Measurements from ENCODE around the gene RPS6KA3. TPM values are rescaled to one million over a fixed set of nuclear protein-coding genes. Genes with fewer than 3 reads are reported as not detected.
A peak's percentile ranks its signal among the peaks of the same experiment; 100 is the strongest.

The RPS6KA3 gene
- total RNA-seq, 4 donors from 2014 or later: 41.1 to 56.7 (median 50.7) TPM

DNA sequence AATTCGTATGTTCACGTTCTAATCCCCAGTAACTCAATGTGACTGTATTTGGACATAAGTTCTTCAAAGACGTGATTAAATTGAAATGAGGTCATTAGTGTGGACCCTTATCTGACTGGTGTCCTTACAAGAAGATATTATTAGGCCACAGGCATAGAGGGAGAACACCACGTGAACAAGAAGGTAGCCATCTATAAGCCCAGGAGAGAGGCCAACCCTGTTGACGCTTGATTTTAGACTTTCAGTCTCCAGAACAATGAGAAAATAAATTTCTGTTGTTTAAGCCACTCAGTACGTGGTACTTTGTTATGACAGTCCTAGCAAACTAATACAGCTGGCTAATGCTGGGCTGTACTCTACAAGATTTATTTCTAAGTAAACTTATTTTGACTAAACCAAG, 123.6 kb downstream of the RPS6KA3 start:
- no peak for DNase-seq
- H3K4me1 ChIP-seq: peaks cover 0 to 13% (median 1%) of the 10 kb centered on the region in 4 donors
- no peaks in the 10 kb centered on the region for H3K27me3 ChIP-seq
- H3K9me3 ChIP-seq: no peaks in the 10 kb centered on the region
- peak overlapping the region in 1 of 4 donors; percentile 88 for H3K27ac ChIP-seq
- TF ChIP-seq POLR2A (IDR thresholded peaks at IDR 0.05) (no peak), CTCF (IDR thresholded peaks at IDR 0.05) (no peak)
- no peak overlapping the region for H3K4me3 ChIP-seq
- H3K36me3 ChIP-seq: no peaks in the 10 kb centered on the region

DNA sequence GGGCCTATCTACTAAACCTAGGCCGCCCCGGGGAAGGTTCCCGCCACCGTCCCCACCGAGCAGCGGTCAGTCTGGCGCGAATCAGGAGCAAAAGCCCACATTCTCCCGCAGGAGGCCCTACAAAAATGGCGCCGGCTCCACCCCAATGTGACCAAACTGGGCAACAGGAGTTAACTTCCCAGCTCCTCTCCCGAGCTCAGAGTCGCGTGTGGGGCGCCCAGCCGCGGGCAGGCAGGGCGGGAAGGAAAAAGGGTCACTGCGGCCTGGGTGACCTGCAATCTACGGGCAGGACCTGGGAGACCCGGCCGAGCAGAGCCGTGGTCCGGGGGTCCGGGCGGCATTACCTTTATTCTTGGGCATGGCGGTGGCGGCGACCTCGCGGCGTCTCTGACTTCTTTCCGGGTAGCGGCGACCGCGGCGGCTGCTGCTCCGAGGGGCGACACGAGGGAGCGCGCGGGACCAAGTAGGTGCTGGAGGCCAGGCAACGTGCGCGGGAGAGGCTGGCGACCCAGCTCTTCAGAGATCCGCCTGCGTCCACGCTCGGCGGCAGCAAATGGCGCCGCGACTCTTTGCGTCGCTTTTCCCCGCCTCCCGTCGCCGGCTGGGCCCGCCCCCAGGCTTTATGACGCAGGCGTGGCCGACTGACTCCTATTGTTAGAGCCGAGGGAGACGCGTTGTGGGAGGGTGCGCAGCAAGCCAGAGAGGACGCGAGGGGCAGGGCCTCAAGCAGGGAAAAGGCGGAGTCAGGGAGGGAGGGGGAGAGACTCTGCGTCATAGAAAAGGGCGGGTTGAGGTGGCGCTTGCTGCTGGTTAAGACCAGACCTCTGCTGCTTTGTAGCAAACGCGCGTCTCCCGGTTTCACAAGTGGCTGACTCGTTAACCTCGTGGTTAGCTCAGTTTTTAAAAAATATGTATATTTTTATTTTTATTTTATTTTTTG, 125.2 kb downstream of the RPS6KA3 start, which contains the start of gene EIF1AX:
TSS of gene EIF1AX (minus strand) at position 558 of the 940 bp plus-strand sequence. CDS start at position 360, 198 bp downstream.
- no peaks in the 10 kb centered on the region for H3K9me3 ChIP-seq
- peak within 1 kb of the TSS; percentile 70 to 88 (median 76) for H3K4me3 ChIP-seq
- H3K27me3 ChIP-seq: no peaks in the 10 kb centered on the region
- peak within 1 kb of the TSS; percentile 75 to 88 (median 85) for H3K27ac ChIP-seq
- H3K36me3 ChIP-seq: no peaks in the 10 kb centered on the region
- DNase-seq: peak; percentile 95 to 100 (median 98)
- no peak for TF ChIP-seq CTCF (IDR thresholded peaks at IDR 0.05)
- TF ChIP-seq POLR2A (IDR thresholded peaks at IDR 0.05): peak; percentile 80 to 91
- H3K4me1 ChIP-seq: peaks cover 0 to 13% (median 1%) of the 10 kb centered on the region in 4 donors

DNA sequence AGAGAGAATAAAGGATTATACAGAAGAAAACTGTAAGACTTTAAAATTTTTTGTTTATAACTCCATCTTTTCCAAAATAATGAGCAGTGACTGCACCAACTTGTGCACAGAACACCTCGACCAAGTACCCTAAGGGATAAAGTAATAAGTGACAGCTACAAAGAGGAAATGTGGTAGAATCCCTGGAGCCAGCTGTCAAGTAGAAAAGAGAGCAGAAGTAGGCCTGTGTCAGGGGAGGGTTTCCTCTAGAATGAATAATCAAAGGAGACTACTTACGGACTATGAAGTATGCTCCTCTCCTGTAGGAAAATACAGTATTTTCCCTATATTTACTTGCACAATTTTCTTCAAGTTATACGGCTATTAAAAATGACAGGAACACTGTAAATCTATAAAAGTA, 126.3 kb downstream of the RPS6KA3 start:
- no peaks in the 10 kb centered on the region for H3K36me3 ChIP-seq
- peak overlapping the region in 1 of 4 donors; percentile 88 for H3K27ac ChIP-seq
- peak overlapping the region; percentile 70 to 88 (median 76) for H3K4me3 ChIP-seq
- H3K9me3 ChIP-seq: no peaks in the 10 kb centered on the region
- no peak for DNase-seq
- H3K4me1 ChIP-seq: peaks cover 0 to 13% (median 1%) of the 10 kb centered on the region in 4 donors
- TF ChIP-seq POLR2A (IDR thresholded peaks at IDR 0.05) (no peak), CTCF (IDR thresholded peaks at IDR 0.05) (no peak)
- no peaks in the 10 kb centered on the region for H3K27me3 ChIP-seq

- no peaks in the 10 kb centered on the region for H3K27me3 ChIP-seq
- no peak overlapping the region for H3K27ac ChIP-seq
- DNase-seq: no peak
- H3K4me1 ChIP-seq: peaks cover 0 to 13% (median 1%) of the 10 kb centered on the region in 4 donors
- H3K9me3 ChIP-seq: no peaks in the 10 kb centered on the region
- peak overlapping the region in 2 of 4 donors; percentile 76 to 88 for H3K4me3 ChIP-seq
- H3K36me3 ChIP-seq: no peaks in the 10 kb centered on the region
- TF ChIP-seq POLR2A (IDR thresholded peaks at IDR 0.05) (no peak), CTCF (IDR thresholded peaks at IDR 0.05) (no peak)
These were observed 126.7 kb downstream of the RPS6KA3 start for GRCh38 chrX:20139966-20140365.

DNA sequence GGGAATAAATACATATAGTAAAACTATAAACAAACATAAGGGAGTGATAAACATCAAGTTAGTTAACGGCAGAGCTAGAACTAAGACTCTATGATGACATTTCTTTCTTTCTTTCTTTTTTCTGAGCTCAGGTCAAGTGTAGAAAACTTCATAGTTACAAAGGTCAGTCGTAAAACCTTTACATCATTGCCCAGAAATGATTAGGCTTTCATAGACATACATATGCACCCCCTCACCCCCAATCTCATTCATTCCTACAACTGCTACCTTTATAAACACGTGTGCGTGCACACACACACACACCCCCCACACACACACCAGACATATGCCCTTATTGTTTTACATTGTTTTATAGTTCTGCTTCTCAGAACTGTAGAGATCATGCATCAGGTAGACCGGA, 130.8 kb downstream of the RPS6KA3 start:
- no peak overlapping the region for H3K4me3 ChIP-seq
- no peaks in the 10 kb centered on the region for H3K9me3 ChIP-seq
- DNase-seq: no peak
- peaks cover 0 to 13% (median 1%) of the 10 kb centered on the region in 4 donors for H3K4me1 ChIP-seq
- no peaks in the 10 kb centered on the region for H3K27me3 ChIP-seq
- H3K27ac ChIP-seq: no peak overlapping the region
- TF ChIP-seq CTCF (IDR thresholded peaks at IDR 0.05) (no peak), POLR2A (IDR thresholded peaks at IDR 0.05) (no peak)
- H3K36me3 ChIP-seq: peaks cover 0 to 21% (median 0%) of the 10 kb centered on the region in 3 donors

Data from Peyer's patch (tissue), 4 donors.